ENCODE measurements around the gene TTLL10.

The TTLL10 gene

GRCh38 chr1:1244192-1244811 is 70.6 kb downstream of the TTLL10 start:
- in situ Hi-C loops (cut with MboI; ENCODE audit: low sequenced_read_pairs) = no loop called here

GRCh38 chr1:1245178-1245816 is 71.6 kb downstream of the TTLL10 start:
- in situ Hi-C loops (cut with MboI; ENCODE audit: low sequenced_read_pairs) = no loop called here

GRCh38 chr1:1245817-1246576 is 72.3 kb downstream of the TTLL10 start:
- in situ Hi-C loops (cut with MboI; ENCODE audit: low sequenced_read_pairs) = no loop called here

DNA sequence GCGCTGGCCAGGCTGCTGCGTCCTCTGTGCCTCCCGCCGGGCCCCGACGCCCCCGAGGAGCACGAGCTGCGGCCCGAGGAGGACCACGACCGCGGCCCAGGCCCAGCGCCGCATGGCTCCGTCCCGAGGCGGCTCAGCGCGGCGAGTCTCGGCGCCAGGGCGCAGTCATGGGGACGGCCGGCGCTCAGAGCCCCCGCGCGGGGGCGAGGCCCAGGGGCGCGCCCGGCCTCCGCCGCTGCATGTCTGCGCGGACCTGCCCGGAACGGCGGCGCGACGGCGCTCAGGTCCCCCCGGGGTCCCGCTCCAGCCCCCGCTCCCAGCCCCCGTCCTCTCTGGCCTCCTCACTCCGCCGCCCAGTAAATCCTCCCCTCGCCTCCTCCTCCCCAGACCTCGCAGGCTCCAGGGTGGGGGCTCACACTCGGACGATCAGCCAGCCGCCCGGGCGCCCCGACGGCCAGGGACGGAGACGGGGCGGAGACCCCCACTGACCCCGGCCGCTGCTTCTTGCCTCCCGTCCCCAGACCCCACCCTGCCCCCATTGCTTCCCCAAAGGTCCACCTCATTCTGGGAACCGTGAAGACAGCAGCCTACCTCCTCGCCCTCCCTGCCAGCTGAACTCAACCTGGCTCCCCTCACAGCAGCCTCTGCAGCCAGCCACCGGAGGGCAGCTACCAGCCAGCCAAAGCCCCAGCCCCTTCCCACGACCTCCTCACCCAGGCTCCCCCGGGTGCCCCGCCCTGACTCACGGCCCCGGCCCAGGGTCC is 73.1 kb downstream of the TTLL10 start, which contains the start of gene C1QTNF12:
Gene C1QTNF12 (minus strand): TSS at position 146 of the 764 bp plus-strand sequence. CDS start 32 bp downstream, at position 114.
- in situ Hi-C loops (cut with MboI; ENCODE audit: low sequenced_read_pairs) = no loop called here

DNA sequence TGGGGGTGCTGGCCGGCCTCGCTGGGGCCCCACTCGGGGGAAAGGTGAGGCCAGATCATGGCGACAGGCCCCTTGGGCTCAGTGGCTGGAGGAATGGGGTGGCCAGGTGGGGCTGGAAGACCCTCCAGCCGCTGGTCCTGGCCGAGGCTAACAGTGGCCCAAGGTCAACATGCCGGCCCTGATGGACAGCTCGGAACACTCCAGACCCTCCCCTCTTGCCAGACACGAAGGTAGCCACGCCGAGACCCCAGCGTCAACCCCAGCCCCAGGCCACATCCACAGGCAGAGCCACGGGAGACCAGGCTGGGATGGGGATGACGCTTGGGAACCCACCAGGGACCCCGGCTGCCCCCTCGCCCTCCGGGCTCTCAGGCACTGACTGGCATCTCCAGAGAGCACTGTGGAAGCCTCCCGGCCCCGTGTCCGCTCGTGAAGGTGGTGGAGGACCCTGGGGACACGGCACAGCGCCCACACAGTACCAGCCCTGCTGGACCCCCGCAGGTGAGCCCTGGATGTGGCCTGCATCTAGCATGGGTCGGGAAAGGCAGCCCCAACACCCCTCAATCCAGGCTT is 73.7 kb downstream of the TTLL10 start:
- in situ Hi-C loops (cut with MboI; ENCODE audit: low sequenced_read_pairs) = no loop called here

All from HL-60/S4 (cell line).